ENCODE data around the gene MTA3.
"Not testable (repeated sequence)": the region's sequence is repeated elsewhere in the genome, so short reads cannot be mapped to it uniquely, and the experiment has no call there.

MTA3 gene

DNA sequence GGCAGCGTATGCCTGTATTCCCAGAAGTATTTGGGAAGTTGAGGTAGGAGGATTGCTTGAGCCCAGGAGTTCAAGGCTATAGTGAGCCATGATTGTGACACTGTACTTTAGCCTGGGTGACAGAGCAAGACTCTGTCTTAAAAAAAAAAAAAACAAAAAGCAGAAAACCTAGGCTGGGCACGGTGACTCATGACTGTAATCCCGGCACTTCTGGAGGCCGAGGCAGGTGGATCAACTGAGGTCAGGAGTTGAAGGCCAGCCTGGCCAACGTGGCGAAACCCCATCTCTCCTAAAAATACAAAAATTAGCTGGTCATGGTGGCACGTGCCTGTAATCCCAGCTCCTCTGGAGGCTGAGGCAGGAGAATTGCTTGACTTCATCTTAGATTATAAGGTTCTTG lies 46.4 kb downstream of the MTA3 start:
- no peak for DNase-seq

DNA sequence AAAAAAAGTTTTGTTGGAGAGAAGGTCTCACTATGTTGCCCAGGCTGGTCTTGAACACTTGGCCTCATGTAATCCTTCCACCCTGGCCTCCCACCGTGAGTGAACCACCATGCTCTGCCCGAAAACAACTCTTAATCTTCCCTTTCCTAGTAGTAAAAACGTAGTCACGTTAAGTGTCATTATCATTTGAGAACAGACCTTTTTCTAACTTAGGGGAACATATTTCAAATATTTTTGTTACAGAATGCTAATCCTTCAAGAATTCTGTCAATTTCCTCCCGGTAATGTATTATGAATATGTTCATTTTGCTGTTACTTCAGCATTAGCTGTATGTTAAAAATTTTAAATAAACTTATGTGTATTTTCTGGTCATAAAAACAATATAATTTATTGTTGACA lies 49.7 kb downstream of the MTA3 start:
- no peak for DNase-seq

- no peak for DNase-seq
Measured at GRCh38 chr2:42618972-42619371, 50.5 kb downstream of the MTA3 start.

GRCh38 chr2:42621626-42622025 lies 53.2 kb downstream of the MTA3 start:
- not testable (repeated sequence) for DNase-seq

GRCh38 chr2:42622943-42623676 lies 54.7 kb downstream of the MTA3 start:
- no peak for DNase-seq

DNA sequence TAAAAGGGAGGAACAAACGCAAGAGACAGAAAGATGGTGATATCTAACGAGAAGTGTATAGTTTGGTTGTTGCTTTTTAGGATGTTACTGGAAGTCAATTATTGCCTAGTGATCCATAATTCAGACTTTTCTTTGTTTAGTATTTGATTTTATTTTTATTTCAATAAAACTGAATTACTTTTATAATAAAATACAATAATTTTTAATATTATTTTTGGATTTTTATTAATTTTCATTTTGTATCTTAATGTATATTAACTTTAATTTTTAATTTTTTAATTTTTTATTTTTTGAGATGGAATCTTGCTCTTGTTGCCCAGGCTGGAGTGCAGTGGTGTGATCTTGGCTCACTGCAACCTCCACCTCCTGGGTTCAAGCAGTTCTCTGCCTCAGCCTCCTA lies 55.6 kb downstream of the MTA3 start:
- DNase-seq: no peak

GRCh38 chr2:42628024-42628423 lies 59.6 kb downstream of the MTA3 start:
- DNase-seq: not testable (repeated sequence)

DNA sequence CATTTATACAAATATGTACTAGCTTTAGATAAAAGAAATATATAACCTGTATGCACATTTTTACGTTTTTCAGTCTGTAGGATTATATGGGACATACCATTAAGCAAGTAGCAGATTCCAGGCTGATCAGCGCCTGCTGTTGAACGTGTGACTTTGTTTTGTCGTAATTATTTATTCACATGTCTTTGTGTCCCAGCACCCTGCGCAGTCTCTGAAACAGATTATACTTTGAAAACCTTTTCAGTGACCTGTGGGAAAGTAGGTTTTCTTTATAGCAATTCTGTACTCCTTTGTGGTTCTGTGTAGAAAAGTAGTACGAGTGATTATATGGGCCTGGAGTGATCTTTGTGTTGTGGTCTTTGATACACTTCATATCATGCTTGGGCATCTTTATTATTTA lies 68.5 kb downstream of the MTA3 start:
- DNase-seq: no peak

- no peak for DNase-seq
Measured at GRCh38 chr2:42638080-42638784, 69.8 kb downstream of the MTA3 start.

DNA sequence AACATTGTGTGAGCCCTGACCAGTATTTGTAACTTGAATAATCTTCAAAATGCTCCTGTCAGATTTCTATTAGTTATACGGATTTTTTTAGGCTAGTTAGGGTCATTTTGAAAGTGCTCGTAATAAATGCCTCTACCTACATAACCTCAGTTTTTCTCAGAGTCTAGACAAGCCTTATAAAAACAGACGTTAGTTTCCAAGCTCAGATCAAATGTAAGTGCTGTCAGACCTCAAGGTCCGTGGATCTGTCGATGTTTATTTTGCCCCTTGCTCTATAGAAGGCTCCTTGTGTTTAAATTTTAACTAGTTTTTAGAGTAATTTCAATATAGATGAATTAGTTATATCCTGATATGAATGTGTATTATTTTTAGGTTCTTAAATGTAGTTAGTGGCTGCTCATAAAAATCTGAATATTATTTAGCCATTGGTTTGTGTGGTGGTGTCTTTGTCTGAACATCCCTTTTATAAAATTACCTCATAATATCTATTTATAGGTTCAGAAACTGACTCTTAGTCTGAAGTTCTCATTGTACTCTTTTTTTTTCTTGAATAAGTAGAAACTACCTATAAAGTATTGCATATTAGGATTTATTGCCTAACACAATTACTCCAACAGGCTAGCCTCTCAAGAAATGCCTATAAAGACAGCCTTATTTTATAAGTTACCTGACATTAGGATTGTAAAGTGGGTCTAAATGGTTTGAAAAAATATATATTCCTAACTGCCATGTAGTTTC lies 71.1 kb downstream of the MTA3 start:
- DNase-seq: no peak

DNA sequence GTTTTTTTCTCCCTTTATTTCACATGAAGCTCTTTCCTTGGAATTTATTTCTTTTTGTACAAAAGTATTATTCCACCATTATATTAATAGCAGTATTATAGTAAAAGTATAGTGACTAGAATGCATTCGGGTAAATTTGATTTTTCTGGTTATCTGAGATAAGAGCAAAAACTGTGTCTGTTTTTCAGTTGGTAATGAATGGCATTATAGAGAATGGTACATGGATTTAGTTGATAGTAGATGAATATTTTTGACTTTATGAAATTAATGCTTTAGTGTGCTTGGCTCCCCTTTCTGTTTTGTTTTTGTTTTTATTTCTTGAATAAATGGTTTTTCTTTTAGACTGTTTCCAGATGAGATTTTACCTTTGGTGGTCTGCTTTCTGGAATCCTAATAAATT lies 71.8 kb downstream of the MTA3 start:
- DNase-seq: no peak

DNA sequence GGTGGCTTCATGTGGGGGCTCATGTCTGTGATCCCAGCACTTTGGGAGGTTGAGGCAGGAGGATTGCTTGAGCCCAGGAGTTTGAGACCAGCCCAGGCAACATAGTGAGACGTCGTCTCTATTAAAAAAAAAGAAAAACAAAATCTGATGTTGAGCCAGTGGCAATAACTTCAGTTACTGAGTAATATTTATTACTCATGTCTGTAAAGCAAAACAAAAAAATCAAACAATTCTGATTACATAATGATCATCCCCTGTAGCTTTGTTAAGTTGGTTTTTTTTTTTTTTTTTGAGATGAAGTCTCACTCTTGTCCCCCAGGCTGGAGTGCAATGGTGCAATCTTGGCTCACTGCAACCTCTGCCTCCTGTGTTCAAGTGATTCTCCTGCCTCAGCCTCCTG lies 73.9 kb downstream of the MTA3 start:
- DNase-seq: not testable (repeated sequence)

GRCh38 chr2:42645551-42645950 lies 77.1 kb downstream of the MTA3 start:
- DNase-seq: no peak

GRCh38 chr2:42648796-42649195 lies 80.4 kb downstream of the MTA3 start:
- DNase-seq: no peak

- DNase-seq: no peak
Measured at GRCh38 chr2:42651057-42651456, 82.6 kb downstream of the MTA3 start.

DNA sequence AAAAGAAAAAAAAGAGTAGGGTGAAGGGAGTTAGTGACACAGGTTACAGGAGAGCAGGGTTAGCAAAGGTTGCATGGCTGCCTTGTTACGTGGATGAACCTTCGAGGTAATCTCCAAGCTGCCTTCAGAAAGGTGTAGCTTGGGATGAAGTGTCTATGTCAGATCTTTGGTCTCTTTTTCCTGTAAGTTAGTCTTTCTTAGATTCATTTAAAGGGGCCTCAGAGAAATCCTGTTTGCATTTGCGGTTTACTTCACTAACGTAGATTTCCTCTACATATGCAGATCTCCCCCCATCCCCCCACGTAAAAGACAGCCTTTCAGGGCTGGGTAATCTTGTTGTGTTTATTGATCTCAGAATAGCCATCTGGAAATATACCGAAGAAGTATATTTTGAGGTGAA lies 83.7 kb downstream of the MTA3 start:
- no peak for DNase-seq

DNA sequence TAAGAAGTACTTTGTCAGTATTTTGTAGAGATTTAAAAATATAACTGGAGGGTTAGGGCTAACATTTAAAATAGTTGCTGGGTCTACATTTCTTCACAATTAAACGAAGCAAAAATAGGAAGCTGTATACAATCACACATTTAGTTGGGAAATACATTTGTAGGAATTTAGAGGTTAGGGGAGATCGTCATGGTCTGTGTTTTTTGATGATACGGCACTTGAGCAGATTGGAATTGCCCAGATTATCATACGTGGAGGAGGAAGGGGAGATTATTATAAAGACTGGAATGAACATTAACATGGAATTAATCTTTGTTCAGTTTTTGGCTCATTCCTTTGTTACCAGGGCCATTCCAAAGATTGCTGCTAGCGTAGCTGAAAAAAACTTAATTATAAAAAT lies 84.6 kb downstream of the MTA3 start:
- DNase-seq: no peak

DNA sequence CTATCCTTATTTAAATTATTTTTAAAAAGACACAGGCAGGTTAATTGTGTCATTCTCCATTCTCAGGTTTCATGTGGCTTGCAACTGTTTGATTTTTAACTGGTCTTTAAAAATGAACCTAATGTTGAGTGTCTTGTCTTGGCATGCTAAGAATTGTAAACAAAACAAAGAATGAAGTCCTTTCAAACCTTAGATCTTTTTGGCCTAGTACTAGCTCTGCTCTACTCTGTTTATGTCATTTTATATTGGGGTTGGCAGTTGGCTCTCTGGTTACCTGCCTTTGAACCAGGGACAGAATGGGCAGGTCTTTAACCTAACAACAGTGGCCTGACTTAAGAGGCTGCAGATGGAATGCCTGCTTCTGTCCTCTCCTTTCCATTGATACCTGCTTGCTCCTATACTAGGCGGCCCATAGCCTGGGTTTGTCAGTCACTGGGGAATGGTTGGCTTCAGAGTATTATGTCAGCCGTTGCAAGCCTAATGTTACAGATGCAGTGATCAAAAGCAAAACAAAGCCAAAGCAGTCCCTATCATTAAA lies 85.5 kb downstream of the MTA3 start:
- DNase-seq: no peak

DNA sequence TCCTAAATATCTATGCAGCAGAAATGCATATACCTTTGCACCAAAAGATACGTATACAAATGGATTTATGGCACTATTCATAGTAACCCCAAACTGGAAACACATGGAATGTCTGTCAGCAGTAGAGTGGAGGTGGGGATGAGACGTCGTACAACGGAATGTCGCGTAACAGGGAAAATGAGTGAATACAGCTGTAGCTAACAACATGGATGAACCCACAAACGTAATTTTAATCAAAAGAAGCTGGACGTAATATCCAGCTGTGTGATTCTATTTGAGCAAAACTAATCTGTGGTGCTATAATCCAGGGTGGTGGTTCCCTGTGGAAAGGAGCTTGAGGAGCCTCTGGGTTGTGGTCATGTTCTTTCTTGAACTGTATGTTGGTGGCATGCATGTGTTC lies 89.9 kb downstream of the MTA3 start:
- DNase-seq: no peak

- DNase-seq: no peak
Measured at GRCh38 chr2:42659609-42660008, 91.2 kb downstream of the MTA3 start.

DNA sequence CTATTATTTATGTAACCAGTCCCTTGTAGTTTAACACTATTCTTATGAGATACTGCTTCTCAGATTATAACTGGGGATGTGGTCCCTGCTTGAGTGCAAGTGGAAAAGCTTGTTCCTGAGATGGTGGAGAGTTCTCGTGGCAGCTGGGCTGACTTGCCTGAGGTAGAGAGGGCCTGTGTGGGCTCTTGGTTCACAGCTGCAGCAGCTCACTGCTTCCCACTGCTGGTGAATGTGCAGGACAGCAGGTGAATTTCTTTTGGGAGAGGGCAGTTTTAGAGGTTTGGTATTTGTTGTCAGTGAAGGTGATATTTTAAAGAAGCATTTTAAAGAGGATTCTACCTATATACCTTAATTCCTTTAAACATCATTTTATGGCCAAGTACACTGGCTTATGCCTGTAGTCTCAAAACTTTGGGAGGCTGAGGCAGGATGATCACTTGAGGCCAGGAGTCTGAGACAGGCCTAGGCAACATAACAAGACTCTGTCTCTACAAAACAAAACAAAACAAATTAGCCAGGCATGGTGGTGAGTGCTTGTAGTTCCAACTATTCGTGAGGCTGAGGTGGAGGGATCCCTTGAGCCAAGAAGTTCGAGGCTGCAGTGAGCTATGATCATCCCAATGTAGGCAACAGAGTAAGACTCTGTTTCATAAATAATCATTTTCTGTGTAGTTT lies 94.8 kb downstream of the MTA3 start:
- peak; percentile 72 for DNase-seq

- no peak for DNase-seq
Measured at GRCh38 chr2:42663828-42664227, 95.4 kb downstream of the MTA3 start.

DNA sequence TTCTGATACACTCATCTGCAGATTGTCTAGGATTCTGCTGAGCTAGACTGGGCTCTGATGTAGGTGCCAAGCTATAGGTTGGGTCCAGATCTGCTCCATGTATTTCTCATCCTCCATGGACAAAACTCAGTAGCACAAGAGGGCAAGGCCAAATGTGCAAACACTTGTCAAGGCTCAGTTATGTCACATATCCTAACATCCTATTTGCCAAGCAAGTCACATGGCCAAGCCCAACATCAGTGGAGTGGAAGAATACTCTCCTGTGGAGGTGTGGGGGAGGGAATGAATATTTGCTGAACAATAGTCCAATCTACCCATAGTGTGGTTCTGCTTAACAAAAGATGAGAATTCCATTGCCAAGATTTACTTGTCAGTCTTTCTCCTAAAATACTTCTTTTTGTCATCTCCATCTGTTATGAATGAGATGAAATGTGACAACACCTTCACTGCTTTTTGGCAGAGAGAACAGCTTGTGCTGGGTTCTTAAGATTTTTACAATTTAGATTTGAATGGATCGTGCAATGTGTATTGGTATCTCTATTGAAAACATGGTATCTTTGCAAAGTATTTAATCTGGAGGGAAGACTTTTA lies 105.7 kb downstream of the MTA3 start:
- DNase-seq: no peak
